Panc1 (cell line): ENCODE data around the gene CDH13.

ENCODE experiments used
- POLR2AphosphoS5 ChIP-seq: IDR thresholded peaks from 2 replicates; pipeline ENCODE4 v1.6.1; 2012; ENCODE audit warnings: mild to moderate bottlenecking, low read depth, low read length, moderate library complexity
- SIN3A ChIP-seq: IDR thresholded peaks from 2 replicates; pipeline ENCODE4 v1.6.1; 2012; ENCODE audit warnings: low read depth, mild to moderate bottlenecking, low read length, moderate library complexity, borderline replicate concordance; ENCODE audit not compliant: insufficient read depth
- TF ChIP-seq, protein P1 (sequence below): fragments of 450-650 bp; IDR thresholded peaks from 2 replicates; pipeline ENCODE4 v1.5.1; 2017; ENCODE audit warnings: mild to moderate bottlenecking
- TF ChIP-seq, protein P2 (sequence below), 2 experiments: IDR thresholded peaks; 2 replicates each; pipeline ENCODE4 v1.6.1; 2011 to 2012; ENCODE audit warnings: low read depth in 2 of 2, control low read depth in 1 of 2, low read length in 1 of 2, mild to moderate bottlenecking in 1 of 2, moderate library complexity in 1 of 2; ENCODE audit not compliant: insufficient read depth in 1 of 2

GRCh38 chr16:83744441-83744981, 1117.7 kb downstream of the CDH13 start:
- TF ChIP-seq, protein P1, sequence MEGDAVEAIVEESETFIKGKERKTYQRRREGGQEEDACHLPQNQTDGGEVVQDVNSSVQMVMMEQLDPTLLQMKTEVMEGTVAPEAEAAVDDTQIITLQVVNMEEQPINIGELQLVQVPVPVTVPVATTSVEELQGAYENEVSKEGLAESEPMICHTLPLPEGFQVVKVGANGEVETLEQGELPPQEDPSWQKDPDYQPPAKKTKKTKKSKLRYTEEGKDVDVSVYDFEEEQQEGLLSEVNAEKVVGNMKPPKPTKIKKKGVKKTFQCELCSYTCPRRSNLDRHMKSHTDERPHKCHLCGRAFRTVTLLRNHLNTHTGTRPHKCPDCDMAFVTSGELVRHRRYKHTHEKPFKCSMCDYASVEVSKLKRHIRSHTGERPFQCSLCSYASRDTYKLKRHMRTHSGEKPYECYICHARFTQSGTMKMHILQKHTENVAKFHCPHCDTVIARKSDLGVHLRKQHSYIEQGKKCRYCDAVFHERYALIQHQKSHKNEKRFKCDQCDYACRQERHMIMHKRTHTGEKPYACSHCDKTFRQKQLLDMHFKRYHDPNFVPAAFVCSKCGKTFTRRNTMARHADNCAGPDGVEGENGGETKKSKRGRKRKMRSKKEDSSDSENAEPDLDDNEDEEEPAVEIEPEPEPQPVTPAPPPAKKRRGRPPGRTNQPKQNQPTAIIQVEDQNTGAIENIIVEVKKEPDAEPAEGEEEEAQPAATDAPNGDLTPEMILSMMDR = no peak
- no peak for TF ChIP-seq SIN3A
- TF ChIP-seq, protein P2, sequence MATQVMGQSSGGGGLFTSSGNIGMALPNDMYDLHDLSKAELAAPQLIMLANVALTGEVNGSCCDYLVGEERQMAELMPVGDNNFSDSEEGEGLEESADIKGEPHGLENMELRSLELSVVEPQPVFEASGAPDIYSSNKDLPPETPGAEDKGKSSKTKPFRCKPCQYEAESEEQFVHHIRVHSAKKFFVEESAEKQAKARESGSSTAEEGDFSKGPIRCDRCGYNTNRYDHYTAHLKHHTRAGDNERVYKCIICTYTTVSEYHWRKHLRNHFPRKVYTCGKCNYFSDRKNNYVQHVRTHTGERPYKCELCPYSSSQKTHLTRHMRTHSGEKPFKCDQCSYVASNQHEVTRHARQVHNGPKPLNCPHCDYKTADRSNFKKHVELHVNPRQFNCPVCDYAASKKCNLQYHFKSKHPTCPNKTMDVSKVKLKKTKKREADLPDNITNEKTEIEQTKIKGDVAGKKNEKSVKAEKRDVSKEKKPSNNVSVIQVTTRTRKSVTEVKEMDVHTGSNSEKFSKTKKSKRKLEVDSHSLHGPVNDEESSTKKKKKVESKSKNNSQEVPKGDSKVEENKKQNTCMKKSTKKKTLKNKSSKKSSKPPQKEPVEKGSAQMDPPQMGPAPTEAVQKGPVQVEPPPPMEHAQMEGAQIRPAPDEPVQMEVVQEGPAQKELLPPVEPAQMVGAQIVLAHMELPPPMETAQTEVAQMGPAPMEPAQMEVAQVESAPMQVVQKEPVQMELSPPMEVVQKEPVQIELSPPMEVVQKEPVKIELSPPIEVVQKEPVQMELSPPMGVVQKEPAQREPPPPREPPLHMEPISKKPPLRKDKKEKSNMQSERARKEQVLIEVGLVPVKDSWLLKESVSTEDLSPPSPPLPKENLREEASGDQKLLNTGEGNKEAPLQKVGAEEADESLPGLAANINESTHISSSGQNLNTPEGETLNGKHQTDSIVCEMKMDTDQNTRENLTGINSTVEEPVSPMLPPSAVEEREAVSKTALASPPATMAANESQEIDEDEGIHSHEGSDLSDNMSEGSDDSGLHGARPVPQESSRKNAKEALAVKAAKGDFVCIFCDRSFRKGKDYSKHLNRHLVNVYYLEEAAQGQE (IDR thresholded peaks at IDR 0.05; ENCODE audit: insufficient read depth in 1 of 2, low read depth in 2 of 2, low read length in 1 of 2) = no peak
- TF ChIP-seq POLR2AphosphoS5 = no peak
